ENCODE results near the gene NPAS2.

NPAS2 gene

GRCh38 chr2:101032084-101032776 is 212.3 kb downstream of the NPAS2 start:
- DNase-seq (ENCODE audit: low read depth): no peak
- no peak for TF ChIP-seq CTCF (IDR thresholded peaks at IDR 0.05; ENCODE audit: insufficient read depth, low read depth, low read length, missing control alignments)
- no peak overlapping the region for H3K4me3 ChIP-seq (ENCODE audit: low read depth, low read length)

- TF ChIP-seq CTCF (IDR thresholded peaks at IDR 0.05; ENCODE audit: insufficient read depth, low read depth, low read length, missing control alignments): peak; percentile 45
- DNase-seq (ENCODE audit: low read depth): peak; percentile 40
- H3K4me3 ChIP-seq (ENCODE audit: low read depth, low read length): no peak overlapping the region
Observed at GRCh38 chr2:101036562-101036961, 216.6 kb downstream of the NPAS2 start.

GRCh38 chr2:101037161-101037755 is 217.3 kb downstream of the NPAS2 start:
- DNase-seq (ENCODE audit: low read depth): no peak
- TF ChIP-seq CTCF (IDR thresholded peaks at IDR 0.05; ENCODE audit: insufficient read depth, low read depth, low read length, missing control alignments): no peak
- H3K4me3 ChIP-seq (ENCODE audit: low read depth, low read length): no peak overlapping the region

GRCh38 chr2:101038455-101039255 is 218.7 kb downstream of the NPAS2 start:
- DNase-seq (ENCODE audit: low read depth): peak; percentile 35
- TF ChIP-seq CTCF (IDR thresholded peaks at IDR 0.05; ENCODE audit: insufficient read depth, low read depth, low read length, missing control alignments): peak; percentile 65
- no peak overlapping the region for H3K4me3 ChIP-seq (ENCODE audit: low read depth, low read length)

- no peak for DNase-seq (ENCODE audit: low read depth)
- TF ChIP-seq CTCF (IDR thresholded peaks at IDR 0.05; ENCODE audit: insufficient read depth, low read depth, low read length, missing control alignments): no peak
- no peak overlapping the region for H3K4me3 ChIP-seq (ENCODE audit: low read depth, low read length)
Observed at GRCh38 chr2:101040072-101040471, 220.1 kb downstream of the NPAS2 start.

- no peak for TF ChIP-seq CTCF (IDR thresholded peaks at IDR 0.05; ENCODE audit: insufficient read depth, low read depth, low read length, missing control alignments)
- no peak overlapping the region for H3K4me3 ChIP-seq (ENCODE audit: low read depth, low read length)
- DNase-seq (ENCODE audit: low read depth): no peak
Observed at GRCh38 chr2:101040761-101041160, 220.8 kb downstream of the NPAS2 start.

All from GM12865 (cell line).